GM19351 (cell line): ENCODE data around the gene SLC22A3.

Source experiments
- ATAC-seq: cut with Tn5 transposase; IDR thresholded peaks from one replicate; pipeline ENCODE4 v1.9.1; 2021; ENCODE audit warnings: mild to moderate bottlenecking, moderate library complexity; ENCODE audit not compliant: unreplicated experiment

Gene SLC22A3

GRCh38 chr6:160408528-160408927 lies 60.4 kb downstream of the SLC22A3 start:
- no peak for ATAC-seq

- no peak for ATAC-seq
Observed at GRCh38 chr6:160412993-160413392, 64.8 kb downstream of the SLC22A3 start.

GRCh38 chr6:160417146-160417545 lies 69.0 kb downstream of the SLC22A3 start:
- ATAC-seq = no peak

- no peak for ATAC-seq
Observed at GRCh38 chr6:160417550-160417949, 69.4 kb downstream of the SLC22A3 start.

- ATAC-seq = no peak
Observed at GRCh38 chr6:160418370-160418769, 70.2 kb downstream of the SLC22A3 start.

- no peak for ATAC-seq
Observed at GRCh38 chr6:160419488-160419887, 71.3 kb downstream of the SLC22A3 start.

- no peak for ATAC-seq
Observed at GRCh38 chr6:160420253-160420968, 72.2 kb downstream of the SLC22A3 start.

GRCh38 chr6:160420969-160421556 lies 72.9 kb downstream of the SLC22A3 start:
- no peak for ATAC-seq

GRCh38 chr6:160421854-160422253 lies 73.7 kb downstream of the SLC22A3 start:
- ATAC-seq = no peak

GRCh38 chr6:160424256-160424655 lies 76.1 kb downstream of the SLC22A3 start:
- ATAC-seq = no peak

GRCh38 chr6:160426136-160426535 lies 78.0 kb downstream of the SLC22A3 start:
- ATAC-seq = no peak

- no peak for ATAC-seq
Observed at GRCh38 chr6:160427312-160428068, 79.3 kb downstream of the SLC22A3 start.

- ATAC-seq = no peak
Observed at GRCh38 chr6:160428069-160428430, 79.9 kb downstream of the SLC22A3 start.

- no peak for ATAC-seq
Observed at GRCh38 chr6:160428818-160429619, 80.8 kb downstream of the SLC22A3 start.

GRCh38 chr6:160429620-160429895 lies 81.4 kb downstream of the SLC22A3 start:
- no peak for ATAC-seq

GRCh38 chr6:160430203-160430602 lies 82.0 kb downstream of the SLC22A3 start:
- no peak for ATAC-seq

GRCh38 chr6:160430751-160431150 lies 82.6 kb downstream of the SLC22A3 start:
- ATAC-seq = no peak

GRCh38 chr6:160431226-160431625 lies 83.0 kb downstream of the SLC22A3 start:
- ATAC-seq = no peak

- ATAC-seq = no peak
Observed at GRCh38 chr6:160431791-160432404, 83.7 kb downstream of the SLC22A3 start.

GRCh38 chr6:160435935-160436334 lies 87.8 kb downstream of the SLC22A3 start:
- no peak for ATAC-seq

GRCh38 chr6:160437154-160437553 lies 89.0 kb downstream of the SLC22A3 start:
- no peak for ATAC-seq
